Suprapubic skin (tissue), 3 donors: ENCODE measurements around the gene PUM1.

ENCODE experiments used
- CTCF ChIP-seq, 2 donors: fragments of 200-600 bp in 1 of 2; fragments of 450-650 bp in 1 of 2; sonication (generic) in 1 of 2; IDR thresholded peaks; one replicate each; pipeline ENCODE4 v1.5.1; 2016 to 2019; ENCODE audit warnings: antibody characterized with exemption in 2 of 2, mild to moderate bottlenecking in 1 of 2, moderate library complexity in 1 of 2
- POLR2AphosphoS5 ChIP-seq, 3 donors: sonication (generic); formaldehyde crosslinking; IDR thresholded peaks; one replicate each; pipeline ENCODE4 v1.6.1; 2017; ENCODE audit warnings: antibody characterized with exemption in 3 of 3

DNA sequence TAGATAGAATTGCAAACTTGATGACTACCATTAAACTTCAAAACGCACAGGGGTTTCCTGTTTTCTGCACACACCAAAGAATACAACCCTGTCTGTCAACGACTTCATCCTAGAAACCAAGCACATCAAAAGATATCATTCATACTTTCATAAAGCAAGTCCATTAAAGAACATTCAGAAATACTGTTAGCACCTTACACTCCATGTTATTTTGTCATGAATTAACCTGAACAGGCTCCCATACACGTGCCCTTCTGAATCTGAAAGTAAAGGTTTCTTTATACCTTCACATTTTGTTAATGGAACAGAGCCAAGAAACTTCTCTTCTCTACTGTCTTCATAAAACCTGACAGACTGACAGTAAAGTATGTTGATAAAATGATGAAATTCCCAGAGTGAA is 46.1 kb downstream of the PUM1 start:
- TF ChIP-seq CTCF (IDR thresholded peaks at IDR 0.05) (no peak), POLR2AphosphoS5 (IDR thresholded peaks at IDR 0.05) (no peak)
